ENCODE results near the gene TEX12.

DNA sequence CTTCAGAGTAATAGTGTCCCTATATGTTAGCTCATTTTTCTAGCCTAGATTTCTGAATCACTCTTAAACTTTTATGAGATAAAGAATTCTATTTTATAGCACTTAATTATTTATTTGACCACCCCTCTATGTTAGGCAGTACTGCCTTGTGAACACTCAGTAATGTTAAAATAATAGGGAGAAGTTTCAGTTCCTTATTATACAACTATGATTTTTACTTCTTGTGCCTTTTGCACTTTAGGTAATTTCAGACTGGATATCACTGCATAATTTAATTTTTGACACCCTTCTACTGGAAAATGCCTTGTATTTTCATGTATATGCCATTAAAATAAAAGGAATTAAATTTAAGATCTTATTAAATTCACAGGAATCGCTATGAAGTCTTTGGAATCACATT, 11.3 kb downstream of the TEX12 start:
- TF ChIP-seq, protein P1, sequence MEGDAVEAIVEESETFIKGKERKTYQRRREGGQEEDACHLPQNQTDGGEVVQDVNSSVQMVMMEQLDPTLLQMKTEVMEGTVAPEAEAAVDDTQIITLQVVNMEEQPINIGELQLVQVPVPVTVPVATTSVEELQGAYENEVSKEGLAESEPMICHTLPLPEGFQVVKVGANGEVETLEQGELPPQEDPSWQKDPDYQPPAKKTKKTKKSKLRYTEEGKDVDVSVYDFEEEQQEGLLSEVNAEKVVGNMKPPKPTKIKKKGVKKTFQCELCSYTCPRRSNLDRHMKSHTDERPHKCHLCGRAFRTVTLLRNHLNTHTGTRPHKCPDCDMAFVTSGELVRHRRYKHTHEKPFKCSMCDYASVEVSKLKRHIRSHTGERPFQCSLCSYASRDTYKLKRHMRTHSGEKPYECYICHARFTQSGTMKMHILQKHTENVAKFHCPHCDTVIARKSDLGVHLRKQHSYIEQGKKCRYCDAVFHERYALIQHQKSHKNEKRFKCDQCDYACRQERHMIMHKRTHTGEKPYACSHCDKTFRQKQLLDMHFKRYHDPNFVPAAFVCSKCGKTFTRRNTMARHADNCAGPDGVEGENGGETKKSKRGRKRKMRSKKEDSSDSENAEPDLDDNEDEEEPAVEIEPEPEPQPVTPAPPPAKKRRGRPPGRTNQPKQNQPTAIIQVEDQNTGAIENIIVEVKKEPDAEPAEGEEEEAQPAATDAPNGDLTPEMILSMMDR (IDR thresholded peaks at IDR 0.05; ENCODE audit: borderline replicate concordance, extremely low read depth, low read length, poor library complexity, severe bottlenecking), result no peak
- TF ChIP-seq EZH2 (IDR thresholded peaks at IDR 0.05; ENCODE audit: borderline replicate concordance, low read depth, low read length, severe bottlenecking), result no peak

Measured in DND-41 (cell line).